Nephron (organoid): ENCODE measurements around the gene RIC1.

ENCODE experiments used
- H3K27ac Mint-ChIP-seq, 3 experiments: 2 replicates each; pipeline ENCODE4 v1.8.0; 2020; ENCODE audit warnings: mixed read lengths in 3 of 3, mild to moderate bottlenecking in 2 of 3, moderate library complexity in 1 of 3
- H3K27me3 Mint-ChIP-seq: 2 replicates; pipeline ENCODE4 v1.8.0; 2021; ENCODE audit warnings: low read depth, mild to moderate bottlenecking, moderate library complexity, mixed read lengths
- H3K36me3 Mint-ChIP-seq: 2 replicates; pipeline ENCODE4 v1.8.0; 2020; ENCODE audit warnings: low read depth, mixed read lengths
- H3K4me1 Mint-ChIP-seq: 2 replicates; pipeline ENCODE4 v1.8.0; 2020; ENCODE audit warnings: mixed read lengths
- H3K4me3 Mint-ChIP-seq, 3 experiments: 2 replicates each; pipeline ENCODE4 v1.8.0; 2020; ENCODE audit warnings: mild to moderate bottlenecking in 3 of 3, mixed read lengths in 3 of 3, moderate library complexity in 2 of 3
- H3K9me3 Mint-ChIP-seq: 2 replicates; pipeline ENCODE4 v1.8.0; 2020; ENCODE audit warnings: mixed read lengths
- TF ChIP-seq, protein P1 (sequence below), 3 experiments: fragments of 200-600 bp; sonication (generic); IDR thresholded peaks; one replicate each; pipeline ENCODE4 v1.5.0; 2021; ENCODE audit warnings: antibody characterized with exemption in 3 of 3; ENCODE audit not compliant: unreplicated experiment in 3 of 3

Gene RIC1

DNA sequence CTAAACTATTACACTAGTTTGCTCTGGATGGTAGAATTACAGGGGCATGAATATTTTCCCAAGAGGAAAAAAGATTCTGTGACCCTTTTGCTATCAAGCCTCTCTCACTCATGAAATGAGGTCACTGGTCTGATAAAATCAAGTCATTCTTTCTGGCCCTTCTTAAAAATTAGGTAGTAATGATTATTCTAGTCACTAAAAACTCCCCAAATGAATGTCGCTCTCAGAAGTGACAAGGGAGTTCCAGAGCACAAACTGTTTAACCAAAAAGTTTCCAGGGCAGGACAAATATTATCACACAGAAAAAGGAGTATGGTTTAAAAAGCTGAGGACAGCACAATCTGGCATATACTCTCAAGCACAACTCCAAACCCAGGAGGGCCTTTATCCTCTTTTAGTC is 191.5 kb downstream of the RIC1 start:
- Mint-ChIP-seq H3K27me3 (no peaks in the 10 kb centered on the region), H3K9me3 (no peaks in the 10 kb centered on the region), H3K4me1 (no peaks in the 10 kb centered on the region), H3K27ac (no peak overlapping the region), H3K4me3 (no peak overlapping the region), H3K36me3 (peaks cover 20% of the 10 kb centered on the region)
- TF ChIP-seq, protein P1, sequence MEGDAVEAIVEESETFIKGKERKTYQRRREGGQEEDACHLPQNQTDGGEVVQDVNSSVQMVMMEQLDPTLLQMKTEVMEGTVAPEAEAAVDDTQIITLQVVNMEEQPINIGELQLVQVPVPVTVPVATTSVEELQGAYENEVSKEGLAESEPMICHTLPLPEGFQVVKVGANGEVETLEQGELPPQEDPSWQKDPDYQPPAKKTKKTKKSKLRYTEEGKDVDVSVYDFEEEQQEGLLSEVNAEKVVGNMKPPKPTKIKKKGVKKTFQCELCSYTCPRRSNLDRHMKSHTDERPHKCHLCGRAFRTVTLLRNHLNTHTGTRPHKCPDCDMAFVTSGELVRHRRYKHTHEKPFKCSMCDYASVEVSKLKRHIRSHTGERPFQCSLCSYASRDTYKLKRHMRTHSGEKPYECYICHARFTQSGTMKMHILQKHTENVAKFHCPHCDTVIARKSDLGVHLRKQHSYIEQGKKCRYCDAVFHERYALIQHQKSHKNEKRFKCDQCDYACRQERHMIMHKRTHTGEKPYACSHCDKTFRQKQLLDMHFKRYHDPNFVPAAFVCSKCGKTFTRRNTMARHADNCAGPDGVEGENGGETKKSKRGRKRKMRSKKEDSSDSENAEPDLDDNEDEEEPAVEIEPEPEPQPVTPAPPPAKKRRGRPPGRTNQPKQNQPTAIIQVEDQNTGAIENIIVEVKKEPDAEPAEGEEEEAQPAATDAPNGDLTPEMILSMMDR (IDR thresholded peaks at IDR 0.05; ENCODE audit: unreplicated experiment in 3 of 3) = no peak

DNA sequence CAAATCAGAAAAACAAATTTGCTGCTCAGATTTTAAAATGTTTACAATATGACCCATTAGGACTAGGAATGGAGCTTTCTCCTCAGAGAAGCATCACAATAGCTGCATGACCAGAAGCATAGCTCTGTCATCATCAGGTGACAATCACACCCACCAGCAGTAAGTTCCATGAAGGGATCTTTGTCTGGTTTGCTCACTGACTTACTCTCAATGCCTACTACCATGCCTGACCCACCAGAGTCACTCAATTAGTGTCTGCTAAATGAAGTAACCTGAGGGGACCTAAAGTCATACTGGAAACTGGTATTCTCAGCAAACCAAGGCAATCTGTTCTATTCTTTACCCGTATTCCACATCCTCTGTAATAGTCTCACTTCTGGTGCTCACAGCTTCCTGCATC is 196.3 kb downstream of the RIC1 start:
- Mint-ChIP-seq H3K27me3 (no peaks in the 10 kb centered on the region), H3K36me3 (peaks cover 12% of the 10 kb centered on the region), H3K4me1 (no peaks in the 10 kb centered on the region), H3K9me3 (no peaks in the 10 kb centered on the region), H3K4me3 (no peak overlapping the region), H3K27ac (no peak overlapping the region)
- TF ChIP-seq, protein P1 (IDR thresholded peaks at IDR 0.05; ENCODE audit: unreplicated experiment in 3 of 3) = no peak
